Fibroblast of skin of left biceps (primary cell): ENCODE data around the gene SALL4.

Experiments used
- DNase-seq, 2 experiments: peaks; one replicate each; pipeline ENCODE4 v3.0.0-alpha.2; 2013; ENCODE audit warnings: low read depth in 2 of 2

SALL4 gene

DNA sequence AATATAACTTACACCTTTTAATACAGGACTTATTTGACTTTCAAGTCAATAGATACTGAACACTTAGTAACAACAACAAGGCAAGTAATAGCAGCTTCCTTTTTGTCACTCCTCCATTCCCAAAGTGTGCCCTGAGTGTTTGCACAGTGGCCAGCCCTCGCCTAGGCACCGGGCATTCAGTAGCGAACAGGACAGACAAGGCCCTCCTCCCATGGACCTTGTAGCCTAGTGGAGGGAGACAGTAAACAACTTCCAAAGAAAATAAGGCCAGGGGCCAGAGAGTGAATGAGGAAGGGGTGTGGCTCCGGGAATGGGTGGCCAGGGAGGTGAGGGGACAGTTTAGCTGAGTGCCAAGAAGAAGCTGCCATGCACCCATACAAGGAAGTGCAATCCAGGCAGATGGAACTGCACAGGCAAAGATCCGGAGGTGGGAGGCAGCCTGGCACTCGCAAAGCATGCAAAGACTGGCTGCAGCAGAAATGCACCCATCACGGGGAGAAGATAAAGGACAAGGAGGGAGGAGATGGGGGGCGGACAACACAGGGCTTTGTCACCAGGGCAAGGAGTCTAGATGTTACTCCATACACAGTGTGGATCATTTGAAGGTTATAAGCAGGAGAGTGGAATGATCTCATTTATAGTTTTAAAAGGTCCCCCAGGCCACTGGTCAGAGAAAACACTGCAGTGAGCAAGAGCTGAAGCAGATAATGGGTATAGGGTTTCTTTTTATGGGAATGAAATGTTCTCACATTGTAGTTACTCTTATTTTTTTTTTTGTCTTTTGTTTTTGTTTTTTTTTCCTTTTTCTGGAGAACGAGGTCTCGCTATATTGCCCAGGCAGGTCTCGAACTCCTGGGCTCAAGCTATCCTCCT is 66.4 kb downstream of the SALL4 start:
- DNase-seq, result no peak

DNA sequence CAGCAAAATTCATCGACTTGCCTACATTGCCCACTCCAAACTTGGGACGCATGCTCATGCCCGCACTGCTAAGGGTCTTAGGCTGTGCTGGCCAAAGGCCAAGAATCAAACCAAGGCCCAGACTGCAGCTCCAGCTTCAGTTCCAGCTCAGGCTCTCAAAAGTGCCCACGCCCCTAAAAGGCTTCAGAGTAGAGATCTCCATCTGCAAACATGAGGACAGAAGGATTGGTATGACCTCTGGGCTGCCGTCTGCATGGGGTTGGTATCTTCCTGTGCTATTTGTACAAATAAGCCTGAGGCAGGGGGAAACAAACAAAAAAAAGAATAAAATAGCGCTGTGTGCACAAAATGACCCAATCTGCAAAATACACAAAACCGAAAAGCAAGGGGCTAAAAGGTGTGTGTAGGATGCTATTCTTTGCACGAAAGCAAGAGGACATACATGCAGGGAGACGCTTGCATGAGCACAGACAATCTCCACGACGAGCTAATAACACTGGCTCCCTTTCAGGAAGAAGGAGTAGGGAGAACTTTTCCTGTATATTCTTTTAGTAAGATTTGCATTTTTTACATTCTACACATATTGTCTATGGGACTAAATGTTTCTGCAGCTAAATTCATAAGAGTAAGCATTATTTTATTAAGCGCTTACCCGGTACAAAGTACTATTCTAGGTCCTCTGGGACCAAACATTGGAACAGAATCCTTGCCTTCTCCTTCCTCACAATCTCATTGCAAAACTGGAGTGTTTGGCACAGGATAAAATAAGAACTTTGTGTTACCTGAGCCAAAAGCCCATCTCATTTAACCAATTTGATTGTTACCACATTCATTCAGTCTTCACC is 67.2 kb downstream of the SALL4 start:
- DNase-seq, result no peak

DNA sequence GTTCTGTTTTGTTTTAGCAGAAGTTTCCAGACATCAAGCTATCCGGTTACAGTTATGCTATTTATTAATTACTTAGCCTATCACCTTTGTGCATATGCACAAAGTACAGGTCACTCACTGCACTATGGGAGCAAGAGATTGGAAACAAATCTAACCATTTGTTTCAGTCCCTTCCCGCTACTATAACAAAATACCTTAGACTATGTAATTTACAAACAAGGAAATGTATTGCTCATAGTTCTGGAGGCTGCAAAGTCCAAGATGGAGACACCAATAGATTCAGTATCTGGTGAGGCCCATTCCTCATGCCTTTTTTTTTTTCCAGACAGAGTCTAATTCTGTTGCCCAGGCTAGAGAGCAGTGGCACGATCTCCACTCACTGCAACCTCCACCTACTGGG is 69.3 kb downstream of the SALL4 start:
- no peak for DNase-seq
